ENCODE data around the gene NANS.

NANS gene

GRCh38 chr9:98020476-98021145 is 35.9 kb upstream of the NANS start:
- Histone ChIP-seq H3K79me1 (replicated peaks; ENCODE audit: low read length, poor library complexity, severe bottlenecking) (peaks cover 7% of the 10 kb centered on the region), H3K9ac (ENCODE audit: low read length) (no peak overlapping the region), H3K4me3 (ENCODE audit: insufficient read depth in 1 of 2, low read depth in 1 of 2, low read length in 2 of 2) (no peak overlapping the region), H2BK120ac (ENCODE audit: low read depth, low read length) (no peak overlapping the region), H3K27ac (ENCODE audit: low read length, poor library complexity, severe bottlenecking) (no peak overlapping the region), H2BK5ac (ENCODE audit: low read depth, low read length, poor library complexity, severe bottlenecking) (no peak overlapping the region), H3K18ac (ENCODE audit: low read depth in 1 of 2, low read length in 2 of 2) (no peak overlapping the region), H4K91ac (ENCODE audit: low read length) (no peak overlapping the region), H2BK12ac (ENCODE audit: low read length in 2 of 2) (no peak overlapping the region), H3K14ac (ENCODE audit: low read length in 2 of 2) (no peak overlapping the region), H3K36me3 (ENCODE audit: control insufficient read depth in 1 of 2, insufficient read depth in 2 of 2, low read depth in 1 of 2, low read length in 2 of 2) (peaks cover 36 to 49% of the 10 kb centered on the region in 2 experiments), H4K8ac (ENCODE audit: low read length) (no peak overlapping the region), H3K4me2 (ENCODE audit: low read length, poor library complexity, severe bottlenecking) (no peak overlapping the region), H2BK15ac (ENCODE audit: low read depth, poor library complexity, severe bottlenecking) (no peak overlapping the region), H2AFZ (ENCODE audit: low read depth, low read length) (no peak overlapping the region), H3K23ac (ENCODE audit: low read length in 2 of 2) (no peak overlapping the region), H3K27me3 (ENCODE audit: control insufficient read depth in 1 of 2, insufficient read depth in 1 of 2, low read length in 2 of 2) (no peaks in the 10 kb centered on the region), H3K9me3 (ENCODE audit: control insufficient read depth, low read length) (no peaks in the 10 kb centered on the region), H3K4ac (ENCODE audit: low read depth in 1 of 2, low read length in 2 of 2) (no peak overlapping the region), H2AK5ac (ENCODE audit: low read length, severe bottlenecking) (no peak overlapping the region), H3K4me1 (ENCODE audit: control insufficient read depth, insufficient read depth, low read depth, low read length) (no peaks in the 10 kb centered on the region)
- no peak for DNase-seq
- WGBS, result 96% methylated on average over 8 of the region's 8 CpGs

GRCh38 chr9:98021306-98022040 is 35.1 kb upstream of the NANS start:
- Histone ChIP-seq H3K79me1 (replicated peaks; ENCODE audit: low read length, poor library complexity, severe bottlenecking) (peaks cover 4% of the 10 kb centered on the region), H4K91ac (ENCODE audit: low read length) (no peak overlapping the region), H3K4me2 (ENCODE audit: low read length, poor library complexity, severe bottlenecking) (no peak overlapping the region), H2BK120ac (ENCODE audit: low read depth, low read length) (no peak overlapping the region), H3K27me3 (ENCODE audit: control insufficient read depth in 1 of 2, insufficient read depth in 1 of 2, low read length in 2 of 2) (no peaks in the 10 kb centered on the region), H3K18ac (ENCODE audit: low read depth in 1 of 2, low read length in 2 of 2) (no peak overlapping the region), H3K14ac (ENCODE audit: low read length in 2 of 2) (no peak overlapping the region), H4K8ac (ENCODE audit: low read length) (no peak overlapping the region), H3K9ac (ENCODE audit: low read length) (no peak overlapping the region), H2BK15ac (ENCODE audit: low read depth, poor library complexity, severe bottlenecking) (no peak overlapping the region), H3K36me3 (ENCODE audit: control insufficient read depth in 1 of 2, insufficient read depth in 2 of 2, low read depth in 1 of 2, low read length in 2 of 2) (peaks cover 32 to 40% of the 10 kb centered on the region in 2 experiments), H3K23ac (ENCODE audit: low read length in 2 of 2) (no peak overlapping the region), H3K27ac (ENCODE audit: low read length, poor library complexity, severe bottlenecking) (no peak overlapping the region), H3K9me3 (ENCODE audit: control insufficient read depth, low read length) (no peaks in the 10 kb centered on the region), H2BK12ac (ENCODE audit: low read length in 2 of 2) (no peak overlapping the region), H3K4ac (ENCODE audit: low read depth in 1 of 2, low read length in 2 of 2) (no peak overlapping the region), H3K4me1 (ENCODE audit: control insufficient read depth, insufficient read depth, low read depth, low read length) (no peaks in the 10 kb centered on the region), H3K4me3 (ENCODE audit: insufficient read depth in 1 of 2, low read depth in 1 of 2, low read length in 2 of 2) (no peak overlapping the region), H2AK5ac (ENCODE audit: low read length, severe bottlenecking) (no peak overlapping the region), H2BK5ac (ENCODE audit: low read depth, low read length, poor library complexity, severe bottlenecking) (no peak overlapping the region), H2AFZ (ENCODE audit: low read depth, low read length) (no peak overlapping the region)
- 93% methylated on average over 8 of the region's 8 CpGs for WGBS
- no peak for DNase-seq

DNA sequence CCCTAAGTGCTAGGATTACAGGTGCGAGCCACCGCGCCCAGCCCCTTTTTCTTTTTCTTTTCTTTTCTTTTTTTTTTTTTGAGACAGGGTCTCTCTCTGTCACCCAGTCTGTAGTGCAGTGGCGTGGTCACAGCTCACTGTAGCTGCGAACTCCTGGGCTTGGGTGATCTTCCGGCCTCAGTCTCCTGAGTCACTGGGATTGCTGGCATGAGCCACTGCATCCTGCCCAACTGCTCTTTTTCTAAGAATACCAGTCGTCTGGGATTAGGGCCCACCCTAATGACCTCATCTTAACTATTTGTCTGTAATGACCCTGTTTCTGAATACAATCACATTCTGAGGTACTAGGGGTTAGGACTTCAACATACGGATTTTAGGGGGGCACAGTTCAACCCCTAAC is 34.1 kb upstream of the NANS start:
- Histone ChIP-seq H3K9me3 (ENCODE audit: control insufficient read depth, low read length) (no peaks in the 10 kb centered on the region), H3K27ac (ENCODE audit: low read length, poor library complexity, severe bottlenecking) (no peak overlapping the region), H3K79me1 (replicated peaks; ENCODE audit: low read length, poor library complexity, severe bottlenecking) (peaks cover 2% of the 10 kb centered on the region), H3K4ac (ENCODE audit: low read depth in 1 of 2, low read length in 2 of 2) (no peak overlapping the region), H3K4me3 (ENCODE audit: insufficient read depth in 1 of 2, low read depth in 1 of 2, low read length in 2 of 2) (no peak overlapping the region), H2BK12ac (ENCODE audit: low read length in 2 of 2) (no peak overlapping the region), H3K23ac (ENCODE audit: low read length in 2 of 2) (no peak overlapping the region), H2BK15ac (ENCODE audit: low read depth, poor library complexity, severe bottlenecking) (no peak overlapping the region), H3K14ac (ENCODE audit: low read length in 2 of 2) (no peak overlapping the region), H2AFZ (ENCODE audit: low read depth, low read length) (no peak overlapping the region), H4K91ac (ENCODE audit: low read length) (no peak overlapping the region), H3K4me1 (ENCODE audit: control insufficient read depth, insufficient read depth, low read depth, low read length) (no peaks in the 10 kb centered on the region), H4K8ac (ENCODE audit: low read length) (no peak overlapping the region), H2BK5ac (ENCODE audit: low read depth, low read length, poor library complexity, severe bottlenecking) (no peak overlapping the region), H3K36me3 (ENCODE audit: control insufficient read depth in 1 of 2, insufficient read depth in 2 of 2, low read depth in 1 of 2, low read length in 2 of 2) (peaks cover 30 to 31% of the 10 kb centered on the region in 2 experiments), H2BK120ac (ENCODE audit: low read depth, low read length) (no peak overlapping the region), H3K27me3 (ENCODE audit: control insufficient read depth in 1 of 2, insufficient read depth in 1 of 2, low read length in 2 of 2) (no peaks in the 10 kb centered on the region), H3K18ac (ENCODE audit: low read depth in 1 of 2, low read length in 2 of 2) (no peak overlapping the region), H3K4me2 (ENCODE audit: low read length, poor library complexity, severe bottlenecking) (no peak overlapping the region), H2AK5ac (ENCODE audit: low read length, severe bottlenecking) (no peak overlapping the region), H3K9ac (ENCODE audit: low read length) (no peak overlapping the region)
- no peak for DNase-seq
- WGBS, result 82% methylated on average over 8 of the region's 8 CpGs

GRCh38 chr9:98024702-98025101 is 31.8 kb upstream of the NANS start:
- Histone ChIP-seq H3K4ac (ENCODE audit: low read depth in 1 of 2, low read length in 2 of 2) (no peak overlapping the region), H3K9me3 (ENCODE audit: control insufficient read depth, low read length) (no peaks in the 10 kb centered on the region), H3K27ac (ENCODE audit: low read length, poor library complexity, severe bottlenecking) (no peak overlapping the region), H3K23ac (ENCODE audit: low read length in 2 of 2) (no peak overlapping the region), H2BK15ac (ENCODE audit: low read depth, poor library complexity, severe bottlenecking) (no peak overlapping the region), H3K14ac (ENCODE audit: low read length in 2 of 2) (no peak overlapping the region), H4K91ac (ENCODE audit: low read length) (no peak overlapping the region), H3K4me3 (ENCODE audit: insufficient read depth in 1 of 2, low read depth in 1 of 2, low read length in 2 of 2) (no peak overlapping the region), H3K4me2 (ENCODE audit: low read length, poor library complexity, severe bottlenecking) (no peak overlapping the region), H3K4me1 (ENCODE audit: control insufficient read depth, insufficient read depth, low read depth, low read length) (no peaks in the 10 kb centered on the region), H3K27me3 (ENCODE audit: control insufficient read depth in 1 of 2, insufficient read depth in 1 of 2, low read length in 2 of 2) (no peaks in the 10 kb centered on the region), H3K36me3 (ENCODE audit: control insufficient read depth in 1 of 2, insufficient read depth in 2 of 2, low read depth in 1 of 2, low read length in 2 of 2) (peaks cover 9 to 16% of the 10 kb centered on the region in 2 experiments), H2BK120ac (ENCODE audit: low read depth, low read length) (no peak overlapping the region), H2AK5ac (ENCODE audit: low read length, severe bottlenecking) (no peak overlapping the region), H3K79me1 (replicated peaks; ENCODE audit: low read length, poor library complexity, severe bottlenecking) (no peaks in the 10 kb centered on the region), H2AFZ (ENCODE audit: low read depth, low read length) (no peak overlapping the region), H3K18ac (ENCODE audit: low read depth in 1 of 2, low read length in 2 of 2) (no peak overlapping the region), H3K9ac (ENCODE audit: low read length) (no peak overlapping the region), H4K8ac (ENCODE audit: low read length) (no peak overlapping the region), H2BK12ac (ENCODE audit: low read length in 2 of 2) (no peak overlapping the region), H2BK5ac (ENCODE audit: low read depth, low read length, poor library complexity, severe bottlenecking) (no peak overlapping the region)
- no CpG with 5 or more reads among the region's 1 CpG for WGBS
- no peak for DNase-seq
